ENCODE results near the gene BOLA3.

The BOLA3 gene

DNA sequence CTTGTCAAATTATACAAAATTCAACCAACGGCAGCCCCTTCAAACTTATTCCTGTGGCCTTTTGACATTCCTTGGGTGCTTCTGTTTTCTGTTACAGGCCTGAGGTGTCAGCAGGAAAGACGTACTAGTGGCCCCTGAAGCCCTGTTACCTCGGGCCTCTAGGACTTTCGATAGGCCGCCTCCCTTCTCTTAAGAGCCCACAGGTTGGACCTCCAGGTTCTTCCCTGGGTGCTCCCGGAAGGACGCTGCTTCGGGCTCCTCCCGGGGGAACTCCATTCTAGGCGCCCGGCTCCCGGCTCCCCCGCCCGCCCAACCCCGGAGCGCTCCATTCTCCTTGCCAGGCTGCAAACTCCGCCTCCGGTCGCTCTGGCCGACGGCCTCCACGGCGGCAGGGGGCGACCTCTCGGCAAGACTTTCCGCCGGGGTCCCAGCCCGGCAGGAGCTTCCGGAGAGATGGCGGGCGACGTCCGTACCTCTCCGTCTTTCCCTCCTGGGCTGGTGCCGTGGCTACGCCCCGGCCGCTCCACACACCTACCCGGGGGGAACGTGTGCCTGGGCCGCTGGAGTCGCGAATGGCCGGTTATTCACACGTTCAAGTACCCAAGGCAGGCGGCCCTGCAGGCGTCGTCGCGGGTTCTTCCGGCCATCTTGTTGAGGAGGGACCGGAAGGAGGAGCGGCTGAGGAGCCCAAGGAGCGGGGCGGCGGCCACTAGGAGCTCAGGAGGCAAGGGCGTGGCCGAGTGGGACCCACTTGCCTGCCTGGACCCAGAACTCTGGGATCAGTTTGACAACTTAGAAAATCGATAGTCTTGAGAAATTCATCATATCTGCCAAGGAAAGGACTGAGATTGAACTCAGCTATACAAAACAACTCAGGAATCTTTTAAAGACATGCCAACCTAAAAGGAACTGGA, 27.5 kb downstream of the BOLA3 start:
- TF ChIP-seq POLR2AphosphoS5 (IDR thresholded peaks at IDR 0.05; ENCODE audit: low read depth, low read length) (no peak), SIN3A (IDR thresholded peaks at IDR 0.05; ENCODE audit: borderline replicate concordance, insufficient read depth, low read length) (no peak), FOXP2 (optimal IDR thresholded peaks at IDR 0.05; ENCODE audit: borderline replicate concordance, extremely low read depth, extremely low read length, insufficient read depth) (no peak), TAF1 (IDR thresholded peaks at IDR 0.05; ENCODE audit: borderline replicate concordance, insufficient read depth, low read length) (no peak)
- TF ChIP-seq, protein P1, sequence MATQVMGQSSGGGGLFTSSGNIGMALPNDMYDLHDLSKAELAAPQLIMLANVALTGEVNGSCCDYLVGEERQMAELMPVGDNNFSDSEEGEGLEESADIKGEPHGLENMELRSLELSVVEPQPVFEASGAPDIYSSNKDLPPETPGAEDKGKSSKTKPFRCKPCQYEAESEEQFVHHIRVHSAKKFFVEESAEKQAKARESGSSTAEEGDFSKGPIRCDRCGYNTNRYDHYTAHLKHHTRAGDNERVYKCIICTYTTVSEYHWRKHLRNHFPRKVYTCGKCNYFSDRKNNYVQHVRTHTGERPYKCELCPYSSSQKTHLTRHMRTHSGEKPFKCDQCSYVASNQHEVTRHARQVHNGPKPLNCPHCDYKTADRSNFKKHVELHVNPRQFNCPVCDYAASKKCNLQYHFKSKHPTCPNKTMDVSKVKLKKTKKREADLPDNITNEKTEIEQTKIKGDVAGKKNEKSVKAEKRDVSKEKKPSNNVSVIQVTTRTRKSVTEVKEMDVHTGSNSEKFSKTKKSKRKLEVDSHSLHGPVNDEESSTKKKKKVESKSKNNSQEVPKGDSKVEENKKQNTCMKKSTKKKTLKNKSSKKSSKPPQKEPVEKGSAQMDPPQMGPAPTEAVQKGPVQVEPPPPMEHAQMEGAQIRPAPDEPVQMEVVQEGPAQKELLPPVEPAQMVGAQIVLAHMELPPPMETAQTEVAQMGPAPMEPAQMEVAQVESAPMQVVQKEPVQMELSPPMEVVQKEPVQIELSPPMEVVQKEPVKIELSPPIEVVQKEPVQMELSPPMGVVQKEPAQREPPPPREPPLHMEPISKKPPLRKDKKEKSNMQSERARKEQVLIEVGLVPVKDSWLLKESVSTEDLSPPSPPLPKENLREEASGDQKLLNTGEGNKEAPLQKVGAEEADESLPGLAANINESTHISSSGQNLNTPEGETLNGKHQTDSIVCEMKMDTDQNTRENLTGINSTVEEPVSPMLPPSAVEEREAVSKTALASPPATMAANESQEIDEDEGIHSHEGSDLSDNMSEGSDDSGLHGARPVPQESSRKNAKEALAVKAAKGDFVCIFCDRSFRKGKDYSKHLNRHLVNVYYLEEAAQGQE (IDR thresholded peaks at IDR 0.05; ENCODE audit: insufficient read depth in 1 of 2, low read depth in 2 of 2, low read length in 2 of 2), result no peak

DNA sequence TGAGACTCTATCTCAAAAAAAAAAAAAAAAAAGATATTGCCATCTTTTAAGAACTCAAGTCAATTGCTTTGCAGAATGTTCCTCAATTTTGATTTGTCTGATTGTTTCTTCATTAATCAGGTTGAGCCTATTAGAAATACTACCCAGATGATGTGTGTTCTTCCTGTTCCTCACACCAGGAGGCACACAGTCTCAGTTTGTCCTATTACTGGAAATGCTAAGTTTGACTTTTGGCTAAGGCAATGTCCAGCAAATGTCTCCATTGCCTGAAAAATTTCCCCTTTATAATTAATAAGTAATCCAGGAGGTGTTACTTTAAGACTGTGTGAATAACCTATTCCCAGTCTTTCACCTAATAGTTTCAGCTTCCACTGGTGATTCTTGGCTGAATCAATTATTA, 28.4 kb downstream of the BOLA3 start:
- TF ChIP-seq FOXP2 (optimal IDR thresholded peaks at IDR 0.05; ENCODE audit: borderline replicate concordance, extremely low read depth, extremely low read length, insufficient read depth) (no peak), TAF1 (IDR thresholded peaks at IDR 0.05; ENCODE audit: borderline replicate concordance, insufficient read depth, low read length) (no peak), POLR2AphosphoS5 (IDR thresholded peaks at IDR 0.05; ENCODE audit: low read depth, low read length) (no peak), SIN3A (IDR thresholded peaks at IDR 0.05; ENCODE audit: borderline replicate concordance, insufficient read depth, low read length) (no peak)
- TF ChIP-seq, protein P1 (IDR thresholded peaks at IDR 0.05; ENCODE audit: insufficient read depth in 1 of 2, low read depth in 2 of 2, low read length in 2 of 2), result no peak

DNA sequence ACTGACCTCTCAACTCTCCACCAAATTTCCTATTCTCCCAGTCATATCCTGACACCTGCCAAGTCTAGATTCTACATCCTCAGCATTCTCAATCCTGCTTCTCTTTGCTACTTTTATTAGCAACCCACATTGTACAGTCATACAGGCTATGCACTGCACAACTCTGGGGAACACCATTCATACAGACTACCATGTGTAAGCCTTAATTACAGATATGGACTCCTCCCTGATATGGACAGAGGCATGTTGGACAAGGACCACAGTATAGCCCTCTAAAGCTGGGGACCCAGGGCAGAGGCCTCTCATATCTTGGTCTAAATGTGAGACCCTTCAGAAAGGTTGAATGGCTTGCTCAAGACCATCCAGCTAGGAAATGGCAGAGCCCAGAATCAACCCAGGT, 36.3 kb downstream of the BOLA3 start:
- no peak for TF ChIP-seq SIN3A (IDR thresholded peaks at IDR 0.05; ENCODE audit: borderline replicate concordance, insufficient read depth, low read length)
- TF ChIP-seq, protein P1 (IDR thresholded peaks at IDR 0.05; ENCODE audit: insufficient read depth in 1 of 2, low read depth in 2 of 2, low read length in 2 of 2), result no peak
- no peak for TF ChIP-seq TAF1 (IDR thresholded peaks at IDR 0.05; ENCODE audit: borderline replicate concordance, insufficient read depth, low read length)
- TF ChIP-seq POLR2AphosphoS5 (IDR thresholded peaks at IDR 0.05; ENCODE audit: low read depth, low read length), result no peak
- no peak for TF ChIP-seq FOXP2 (optimal IDR thresholded peaks at IDR 0.05; ENCODE audit: borderline replicate concordance, extremely low read depth, extremely low read length, insufficient read depth)

DNA sequence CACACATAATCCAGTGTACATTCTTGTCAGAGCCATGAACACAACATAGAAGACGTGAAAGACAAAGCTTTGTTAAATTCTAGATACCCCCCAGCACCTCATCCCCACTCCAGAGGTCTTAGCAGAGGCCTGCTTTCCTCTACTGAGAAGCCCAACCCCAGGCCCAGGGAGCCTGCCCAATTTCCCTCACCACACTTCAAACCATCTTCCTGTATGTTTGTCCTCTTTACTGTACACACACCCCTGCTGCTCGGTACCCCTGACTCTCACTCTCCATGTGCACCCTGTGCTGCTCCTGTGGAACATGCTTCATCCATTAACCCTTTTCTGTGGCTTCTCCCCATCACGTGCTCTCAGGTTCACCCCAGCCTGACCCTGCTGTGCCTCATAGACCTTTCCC, 37.2 kb downstream of the BOLA3 start:
- TF ChIP-seq FOXP2 (optimal IDR thresholded peaks at IDR 0.05; ENCODE audit: borderline replicate concordance, extremely low read depth, extremely low read length, insufficient read depth), result no peak
- no peak for TF ChIP-seq SIN3A (IDR thresholded peaks at IDR 0.05; ENCODE audit: borderline replicate concordance, insufficient read depth, low read length)
- TF ChIP-seq TAF1 (IDR thresholded peaks at IDR 0.05; ENCODE audit: borderline replicate concordance, insufficient read depth, low read length), result no peak
- TF ChIP-seq, protein P1 (IDR thresholded peaks at IDR 0.05; ENCODE audit: insufficient read depth in 1 of 2, low read depth in 2 of 2, low read length in 2 of 2), result no peak
- no peak for TF ChIP-seq POLR2AphosphoS5 (IDR thresholded peaks at IDR 0.05; ENCODE audit: low read depth, low read length)
